ENCODE data around the gene PSEN1. TPM values are rescaled to one million over a fixed set of nuclear protein-coding genes. Genes with fewer than 3 reads are reported as not detected.

PSEN1 gene
- total RNA-seq, 4 donors from 2014 or later = 53.4 to 56.9 (median 55.7) TPM

GRCh38 chr14:73234029-73234428 is 97.7 kb downstream of the PSEN1 start:
- no peak for TF ChIP-seq CTCF (IDR thresholded peaks at IDR 0.05)
- no peak for ATAC-seq (ENCODE audit: low FRiP score)
- no peak for DNase-seq (ENCODE audit: low spot score)

DNA sequence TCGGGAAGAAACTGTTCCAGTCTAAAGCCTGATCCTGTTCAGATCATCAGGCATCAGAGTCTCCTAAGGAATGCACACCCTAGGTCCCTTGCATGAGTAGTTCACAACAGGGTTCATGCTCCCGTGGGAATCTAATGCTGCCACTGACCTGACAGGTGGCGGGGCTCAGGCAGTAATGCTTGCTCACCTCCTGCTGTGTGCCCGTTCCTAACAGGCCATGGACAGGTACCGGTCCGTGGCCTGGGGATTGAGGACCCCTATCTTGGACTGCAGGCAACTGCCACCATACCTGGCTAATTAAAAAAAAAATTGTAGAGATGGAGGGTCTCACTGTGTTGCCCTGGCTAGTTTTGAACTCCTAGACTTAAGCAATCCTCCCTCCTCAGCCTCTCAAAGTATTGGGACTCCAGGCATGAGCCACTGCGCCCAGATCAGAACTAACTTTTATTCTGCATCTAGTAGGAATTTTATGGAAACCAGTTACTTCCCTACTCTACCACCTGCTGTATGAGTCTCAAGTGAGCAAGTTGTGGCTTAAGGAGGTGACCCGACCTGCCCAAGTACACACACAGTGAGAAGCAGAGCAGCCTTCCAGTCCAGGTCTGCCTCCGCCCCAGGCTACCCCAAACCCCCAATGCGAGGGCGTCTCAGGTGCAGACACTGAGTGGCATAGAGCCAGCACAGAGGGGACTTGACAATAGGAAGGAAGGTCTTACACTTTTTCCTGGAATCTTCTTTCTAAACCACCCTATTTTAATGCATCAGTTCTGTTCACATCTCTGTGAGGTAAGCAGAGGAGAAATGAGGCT is 98.5 kb downstream of the PSEN1 start:
- TF ChIP-seq CTCF (IDR thresholded peaks at IDR 0.05) = no peak
- DNase-seq (ENCODE audit: low spot score) (no peak), ATAC-seq (ENCODE audit: low FRiP score) (no peak)

DNA sequence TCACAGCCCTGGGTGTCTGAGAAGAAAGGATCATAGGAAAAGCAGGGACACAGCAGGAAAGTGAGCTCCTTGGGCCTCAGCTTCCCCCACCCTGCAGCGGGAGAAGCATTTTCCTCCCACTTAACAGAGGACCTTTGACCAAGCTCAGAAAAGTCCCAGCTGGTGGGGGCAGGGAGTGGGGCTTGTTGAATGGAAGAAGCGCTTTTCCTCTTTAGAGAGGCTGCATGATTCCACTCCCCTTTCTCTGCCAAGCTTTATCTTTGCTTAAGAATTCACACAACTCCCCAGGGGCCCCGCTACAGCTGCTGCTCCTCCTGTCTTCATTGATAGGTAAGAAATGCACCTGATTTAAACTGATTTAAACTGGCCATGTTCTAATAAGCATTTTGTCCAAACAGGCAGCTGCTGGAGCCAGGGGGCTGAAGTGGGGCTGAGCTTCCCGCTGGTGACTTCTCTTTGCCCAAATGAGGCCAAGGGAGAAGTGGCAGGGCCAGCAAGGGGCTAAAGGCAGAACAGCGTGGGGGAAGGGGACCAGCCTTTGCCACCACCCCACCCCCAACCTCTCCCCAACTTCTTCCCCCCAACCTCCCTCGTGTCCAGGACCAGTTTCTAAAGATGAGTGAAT is 99.3 kb downstream of the PSEN1 start:
- ATAC-seq (ENCODE audit: low FRiP score) (no peak), DNase-seq (ENCODE audit: low spot score) (no peak)
- no peak for TF ChIP-seq CTCF (IDR thresholded peaks at IDR 0.05)

GRCh38 chr14:73236157-73236556 is 99.8 kb downstream of the PSEN1 start:
- no peak for TF ChIP-seq CTCF (IDR thresholded peaks at IDR 0.05)
- DNase-seq (ENCODE audit: low spot score) = no peak
- ATAC-seq (ENCODE audit: low FRiP score) = no peak

DNA sequence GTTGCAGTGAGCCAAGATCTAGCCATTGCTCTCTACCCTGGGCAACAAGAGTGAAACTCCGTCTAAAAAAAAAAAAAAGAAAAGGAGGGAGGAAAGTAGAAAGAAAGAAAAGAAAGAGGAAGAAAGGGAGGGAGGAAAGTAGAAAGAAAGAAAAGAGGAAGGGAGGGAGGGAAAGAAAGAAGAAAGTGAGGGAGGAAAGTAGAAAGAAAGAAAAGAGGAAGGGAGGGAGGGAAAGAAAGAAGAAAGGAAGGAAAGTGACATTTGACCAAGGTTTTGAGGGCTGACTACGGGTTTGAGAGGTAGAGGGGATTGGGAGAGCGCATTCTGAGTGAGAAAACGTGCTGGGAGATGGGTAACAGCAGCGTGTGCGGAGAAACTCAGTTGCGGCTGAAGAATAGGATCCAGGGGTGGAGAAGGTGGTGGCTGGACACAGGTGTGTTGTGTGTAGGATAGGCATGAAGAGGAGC is 100.5 kb downstream of the PSEN1 start:
- ATAC-seq (ENCODE audit: low FRiP score) = no peak

DNA sequence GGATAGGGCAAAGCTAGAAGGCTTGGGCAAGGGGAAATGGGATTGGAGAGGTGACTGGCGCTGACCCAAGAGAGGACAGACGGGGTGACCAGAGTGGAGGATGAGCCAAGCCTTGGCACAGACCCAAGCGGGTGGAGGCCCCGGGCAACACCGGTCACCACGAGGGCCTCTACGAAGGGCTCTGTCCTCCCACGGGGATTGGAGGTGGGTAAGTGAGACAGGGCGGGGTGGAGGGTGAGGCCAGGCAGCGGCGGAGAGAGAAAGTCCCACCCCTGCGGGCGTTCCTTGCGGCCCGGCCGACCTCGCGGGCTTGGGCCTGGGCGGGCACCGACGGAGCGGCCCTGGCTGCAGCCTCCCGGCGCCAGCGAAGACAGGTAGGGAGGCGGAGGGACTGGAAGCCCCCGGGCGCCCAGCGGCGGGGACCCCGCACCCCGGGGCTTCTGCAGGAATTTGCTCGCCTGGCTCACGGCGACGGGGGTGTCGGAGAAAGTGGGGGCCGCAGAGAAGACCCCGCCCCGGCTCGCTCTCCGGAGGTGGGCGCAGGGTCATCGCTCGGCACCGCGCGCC is 101.0 kb downstream of the PSEN1 start, which contains the start of gene PAPLN:
Gene PAPLN (plus strand): TSS at position 288 of the 567 bp plus-strand sequence. CDS start 2,273 bp downstream, outside the sequence.
- no peak for DNase-seq (ENCODE audit: low spot score)

More for the DNA sequence above, 100.5 kb downstream of the PSEN1 start:
- no peak for TF ChIP-seq CTCF (IDR thresholded peaks at IDR 0.05)
- no peak for DNase-seq (ENCODE audit: low spot score)

More for the DNA sequence above, 101.0 kb downstream of the PSEN1 start, which contains the start of gene PAPLN:
- no peak for TF ChIP-seq CTCF (IDR thresholded peaks at IDR 0.05)
- ATAC-seq (ENCODE audit: low FRiP score) = peak; percentile 39
